Nephron (organoid): ENCODE measurements around the gene APIP.
"Not testable (repeated sequence)": the region's sequence is repeated elsewhere in the genome, so short reads cannot be mapped to it uniquely, and the experiment has no call there.

Experiments
- H3K27ac Mint-ChIP-seq, 3 experiments: 2 replicates each; pipeline ENCODE4 v1.8.0; 2020; ENCODE audit warnings: mixed read lengths in 3 of 3, mild to moderate bottlenecking in 2 of 3, moderate library complexity in 1 of 3
- H3K27me3 Mint-ChIP-seq: 2 replicates; pipeline ENCODE4 v1.8.0; 2021; ENCODE audit warnings: low read depth, mild to moderate bottlenecking, moderate library complexity, mixed read lengths
- H3K36me3 Mint-ChIP-seq: 2 replicates; pipeline ENCODE4 v1.8.0; 2020; ENCODE audit warnings: low read depth, mixed read lengths
- H3K4me1 Mint-ChIP-seq: 2 replicates; pipeline ENCODE4 v1.8.0; 2020; ENCODE audit warnings: mixed read lengths
- H3K4me3 Mint-ChIP-seq, 3 experiments: 2 replicates each; pipeline ENCODE4 v1.8.0; 2020; ENCODE audit warnings: mild to moderate bottlenecking in 3 of 3, mixed read lengths in 3 of 3, moderate library complexity in 2 of 3
- H3K9me3 Mint-ChIP-seq: 2 replicates; pipeline ENCODE4 v1.8.0; 2020; ENCODE audit warnings: mixed read lengths
- CTCF ChIP-seq, 3 experiments: fragments of 200-600 bp; sonication (generic); IDR thresholded peaks; one replicate each; pipeline ENCODE4 v1.5.0; 2021; ENCODE audit warnings: antibody characterized with exemption in 3 of 3; ENCODE audit not compliant: unreplicated experiment in 3 of 3

APIP gene

GRCh38 chr11:34921156-34921555 is 5.0 kb upstream of the APIP start:
- Mint-ChIP-seq H3K27me3 (no peaks in the 10 kb centered on the region), H3K4me1 (peaks cover 40% of the 10 kb centered on the region), H3K27ac (no peak overlapping the region), H3K9me3 (no peaks in the 10 kb centered on the region), H3K4me3 (no peak overlapping the region), H3K36me3 (peaks cover 4% of the 10 kb centered on the region)
- TF ChIP-seq CTCF (IDR thresholded peaks at IDR 0.05; ENCODE audit: unreplicated experiment in 3 of 3) = no peak

- Mint-ChIP-seq H3K9me3 (peaks cover 13% of the 10 kb centered on the region), H3K4me1 (peaks cover 30% of the 10 kb centered on the region), H3K4me3 (peak overlapping the region; percentile 92 to 100 (median 97)), H3K36me3 (peaks cover 31% of the 10 kb centered on the region), H3K27me3 (no peaks in the 10 kb centered on the region), H3K27ac (peak overlapping the region; percentile 96 to 100 (median 97))
- TF ChIP-seq CTCF (IDR thresholded peaks at IDR 0.05; ENCODE audit: unreplicated experiment in 3 of 3) = no peak
Measured at GRCh38 chr11:34916843-34917770, 928 bp upstream of the APIP start.

GRCh38 chr11:34915136-34916014 is 804 bp downstream of the APIP start:
- Mint-ChIP-seq H3K36me3 (peaks cover 35% of the 10 kb centered on the region), H3K4me3 (peak overlapping the region; percentile 92 to 100 (median 97)), H3K27ac (peak overlapping the region; percentile 96 to 100 (median 97)), H3K9me3 (peaks cover 13% of the 10 kb centered on the region), H3K27me3 (no peaks in the 10 kb centered on the region), H3K4me1 (peaks cover 30% of the 10 kb centered on the region)
- TF ChIP-seq CTCF (IDR thresholded peaks at IDR 0.05; ENCODE audit: unreplicated experiment in 3 of 3) = no peak

GRCh38 chr11:34913556-34913955 is 2.6 kb downstream of the APIP start:
- Mint-ChIP-seq H3K4me1 (peaks cover 26% of the 10 kb centered on the region), H3K9me3 (peaks cover 13% of the 10 kb centered on the region), H3K4me3 (peak overlapping the region in 2 of 3 experiments; percentile 40 to 59), H3K36me3 (peaks cover 32% of the 10 kb centered on the region)
- not testable (repeated sequence) for H3K27ac Mint-ChIP-seq, H3K27me3 Mint-ChIP-seq

- no peak overlapping the region for H3K4me3 Mint-ChIP-seq
- no peak overlapping the region for H3K27ac Mint-ChIP-seq
- no peaks in the 10 kb centered on the region for H3K27me3 Mint-ChIP-seq
- peaks cover 16% of the 10 kb centered on the region for H3K9me3 Mint-ChIP-seq
- H3K36me3 Mint-ChIP-seq = peaks cover 35% of the 10 kb centered on the region
- peaks cover 8% of the 10 kb centered on the region for H3K4me1 Mint-ChIP-seq
- no peak for TF ChIP-seq CTCF (IDR thresholded peaks at IDR 0.05; ENCODE audit: unreplicated experiment in 3 of 3)
Measured at GRCh38 chr11:34911676-34912075, 4.5 kb downstream of the APIP start.

GRCh38 chr11:34910817-34911216 is 5.4 kb downstream of the APIP start:
- Mint-ChIP-seq H3K4me3 (no peak overlapping the region), H3K4me1 (peaks cover 8% of the 10 kb centered on the region), H3K36me3 (peaks cover 44% of the 10 kb centered on the region), H3K9me3 (peaks cover 24% of the 10 kb centered on the region), H3K27me3 (no peaks in the 10 kb centered on the region), H3K27ac (no peak overlapping the region)
- no peak for TF ChIP-seq CTCF (IDR thresholded peaks at IDR 0.05; ENCODE audit: unreplicated experiment in 3 of 3)
